Retina (tissue), 1 donor: ENCODE data around the gene WARS2.
"Not testable (repeated sequence)": the region's sequence is repeated elsewhere in the genome, so short reads cannot be mapped to it uniquely, and the experiment has no call there.

Experiments used
- DNase-seq: peaks from one replicate; pipeline ENCODE4 v3.0.0-alpha.2; 2016

The WARS2 gene

GRCh38 chr1:119140177-119141019 lies at the start of gene WARS2:
Gene WARS2, minus strand, starts transcription at chr1:119140653. Its CDS starts 9 bp downstream, at chr1:119140644.
- DNase-seq: peak; percentile 100

DNA sequence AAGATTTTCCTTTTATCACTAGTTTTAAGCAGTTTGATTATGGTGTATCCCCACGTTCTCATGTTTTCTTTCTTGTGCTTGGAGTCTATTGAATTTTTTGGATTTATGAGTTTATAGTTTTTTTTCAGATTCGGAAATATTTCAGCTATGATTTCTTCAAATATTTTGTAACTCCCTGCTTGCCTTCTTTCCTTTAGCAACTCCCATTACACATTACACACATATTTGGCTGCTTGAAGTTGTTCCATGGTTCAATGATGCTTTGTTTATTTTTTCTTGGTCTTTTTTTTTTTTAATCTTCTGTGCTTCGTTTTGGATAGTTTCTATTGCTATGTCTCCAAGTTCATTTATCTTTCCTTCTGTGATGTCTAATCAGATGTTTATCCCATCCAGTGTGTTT lies 48.5 kb upstream of the WARS2 start:
- no peak for DNase-seq

- DNase-seq: no peak
These were observed 47.0 kb upstream of the WARS2 start for GRCh38 chr1:119187416-119187815.

DNA sequence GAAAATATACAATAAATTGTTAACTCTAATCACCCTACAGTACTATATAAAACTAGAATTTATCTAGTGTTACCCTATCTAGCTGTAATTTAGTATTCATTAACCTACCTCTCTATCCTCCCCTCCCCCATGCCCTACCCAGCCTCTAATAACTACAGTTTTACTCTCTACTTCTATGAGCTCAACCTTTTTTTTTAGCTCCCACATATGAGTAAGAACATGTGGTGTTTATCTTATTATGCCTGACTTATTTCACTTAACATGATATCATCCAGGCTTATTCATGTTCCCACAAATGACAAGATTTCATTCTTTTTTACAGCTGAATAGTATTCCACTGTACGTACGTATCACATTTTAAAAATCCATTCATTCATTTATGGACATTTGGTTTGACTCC lies 46.0 kb upstream of the WARS2 start:
- no peak for DNase-seq

DNA sequence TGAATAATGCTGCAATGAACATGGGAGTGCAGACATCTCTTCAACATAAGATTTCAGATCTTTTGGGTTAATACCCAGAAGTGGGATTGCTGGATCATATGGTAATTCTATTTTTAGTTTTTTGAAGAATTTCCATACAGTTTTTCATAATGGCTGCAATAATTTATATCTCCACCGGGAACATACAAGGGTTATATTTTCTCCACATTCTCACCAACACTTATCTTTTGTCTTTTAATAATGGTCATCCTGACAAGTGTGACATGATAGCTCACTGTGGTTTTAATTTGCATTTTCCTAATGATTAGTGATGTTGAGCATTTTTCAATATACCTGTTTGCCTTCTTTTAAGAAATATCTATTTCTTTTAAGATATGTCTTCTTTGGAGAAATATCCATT lies 44.5 kb upstream of the WARS2 start:
- no peak for DNase-seq

GRCh38 chr1:119181218-119181617 lies 40.8 kb upstream of the WARS2 start:
- DNase-seq: no peak

DNA sequence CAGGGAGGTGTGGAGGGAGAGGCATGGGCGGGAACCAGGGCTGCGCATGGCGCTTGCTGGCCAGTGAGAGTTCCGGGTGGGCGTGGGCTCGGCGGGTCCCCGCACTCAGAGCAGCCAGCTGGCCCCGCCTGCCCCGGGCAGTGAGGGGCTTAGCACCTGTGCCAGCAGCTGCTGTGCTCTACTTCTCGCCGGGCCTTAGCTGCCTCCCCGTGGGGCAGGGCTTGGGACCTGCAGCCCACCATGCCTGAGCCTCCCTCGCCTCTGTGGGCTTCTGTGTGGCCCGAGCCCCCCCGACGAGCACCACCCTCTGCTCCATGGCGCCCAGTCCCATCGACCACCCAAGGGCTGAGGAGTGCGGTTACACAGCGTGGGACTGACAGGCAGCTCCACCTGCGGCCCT lies 38.6 kb upstream of the WARS2 start:
- no peak for DNase-seq

GRCh38 chr1:119172927-119173326 lies 32.5 kb upstream of the WARS2 start:
- DNase-seq: not testable (repeated sequence)

DNA sequence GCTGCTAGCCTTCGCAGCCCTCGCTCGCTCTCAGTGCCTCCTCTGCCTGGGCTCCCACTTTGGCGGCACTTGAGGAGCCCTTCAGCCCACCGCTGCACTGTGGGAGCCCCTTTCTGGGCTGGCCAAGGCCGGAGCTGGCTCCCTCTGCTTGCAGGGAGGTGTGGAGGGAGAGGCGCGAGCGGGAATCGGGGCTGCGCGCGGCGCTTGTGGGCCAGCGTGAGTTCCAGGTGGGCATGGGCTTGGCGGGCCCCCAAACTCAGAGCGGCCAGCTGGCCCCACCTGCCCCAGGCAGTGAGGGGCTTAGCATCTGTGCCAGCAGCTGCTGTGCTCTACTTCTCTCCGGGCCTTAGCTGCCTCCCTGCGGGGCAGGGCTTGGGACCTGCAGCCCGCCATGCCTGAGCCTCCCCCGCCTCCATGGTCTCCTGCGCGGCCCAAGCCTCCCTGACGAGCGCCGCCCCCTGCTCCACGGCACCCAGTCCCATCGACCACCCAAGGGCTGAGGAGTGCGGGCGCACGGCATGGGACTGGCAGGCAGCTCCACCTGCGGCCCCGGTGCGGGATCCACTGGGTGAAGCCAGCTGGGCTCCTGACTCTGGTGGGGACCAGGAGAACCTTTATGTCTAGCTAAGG lies 31.0 kb upstream of the WARS2 start:
- not testable (repeated sequence) for DNase-seq

GRCh38 chr1:119163396-119163795 lies 22.9 kb upstream of the WARS2 start:
- DNase-seq: no peak

- no peak for DNase-seq
These were observed 20.4 kb upstream of the WARS2 start for GRCh38 chr1:119160866-119161265.

- no peak for DNase-seq
These were observed 20.0 kb upstream of the WARS2 start for GRCh38 chr1:119160409-119160808.

GRCh38 chr1:119159966-119160365 lies 19.5 kb upstream of the WARS2 start:
- DNase-seq: no peak

DNA sequence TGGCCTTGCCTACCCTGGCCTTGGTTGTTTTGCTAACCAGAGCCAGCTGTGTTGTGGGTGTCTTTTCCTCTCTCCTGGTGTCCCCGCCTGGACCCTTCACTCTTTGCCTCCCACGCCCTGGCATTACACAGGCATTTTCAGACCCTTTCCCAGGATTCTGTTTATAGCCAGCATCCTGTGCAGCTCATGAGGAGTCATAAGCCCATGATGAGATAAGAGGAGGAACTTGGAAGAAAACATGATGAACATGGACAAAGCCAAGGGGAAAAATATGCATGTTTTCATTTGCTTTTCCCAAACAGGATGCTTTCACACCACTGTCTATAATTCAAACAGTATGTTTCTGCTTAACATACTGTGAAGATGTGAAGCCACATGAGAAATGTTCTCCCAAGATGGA lies 18.7 kb upstream of the WARS2 start:
- DNase-seq: no peak

DNA sequence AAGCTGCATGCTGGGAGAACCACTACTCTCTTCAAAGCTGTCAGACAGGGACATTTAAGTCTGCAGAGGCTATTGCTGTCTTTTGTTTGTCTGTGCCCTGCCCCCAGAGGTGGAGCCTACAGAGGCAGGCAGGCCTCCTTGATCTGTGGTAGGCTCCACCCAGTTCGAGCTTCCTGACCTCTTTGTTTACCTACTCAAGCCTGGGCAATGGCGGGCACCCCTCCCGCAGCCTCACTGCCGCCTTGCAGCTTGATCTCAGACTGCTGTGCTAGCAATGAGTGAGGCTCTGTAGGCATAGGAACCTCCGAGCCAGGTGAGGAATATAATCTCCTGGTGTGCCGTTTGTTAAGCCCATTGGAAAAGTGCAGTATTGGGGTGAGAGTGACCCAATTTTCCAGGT lies 16.3 kb upstream of the WARS2 start:
- not testable (repeated sequence) for DNase-seq

- DNase-seq: not testable (repeated sequence)
These were observed 14.6 kb upstream of the WARS2 start for GRCh38 chr1:119155069-119155468.

- no peak for DNase-seq
These were observed 9.7 kb upstream of the WARS2 start for GRCh38 chr1:119150150-119150549.

DNA sequence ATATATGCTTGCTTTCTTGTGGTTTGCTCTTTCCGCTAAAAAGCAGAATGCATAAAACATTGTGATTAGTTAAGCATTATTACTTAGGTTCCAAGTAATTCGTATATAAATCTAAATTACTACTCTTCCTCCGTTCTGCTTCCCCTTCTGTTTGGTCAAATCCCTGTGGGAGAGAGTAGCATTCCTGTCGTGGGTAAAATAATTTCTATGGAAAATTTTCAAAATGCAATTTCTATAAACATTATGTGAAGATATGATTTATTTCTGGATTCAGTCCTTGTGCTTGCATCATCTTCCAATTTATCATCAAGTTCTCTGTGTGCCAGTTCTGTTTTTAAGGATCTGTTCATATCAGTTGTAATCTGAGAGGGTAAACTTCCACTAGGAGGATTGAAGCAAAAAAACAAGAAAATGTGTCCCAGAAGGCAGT lies 7.2 kb upstream of the WARS2 start:
- no peak for DNase-seq

DNA sequence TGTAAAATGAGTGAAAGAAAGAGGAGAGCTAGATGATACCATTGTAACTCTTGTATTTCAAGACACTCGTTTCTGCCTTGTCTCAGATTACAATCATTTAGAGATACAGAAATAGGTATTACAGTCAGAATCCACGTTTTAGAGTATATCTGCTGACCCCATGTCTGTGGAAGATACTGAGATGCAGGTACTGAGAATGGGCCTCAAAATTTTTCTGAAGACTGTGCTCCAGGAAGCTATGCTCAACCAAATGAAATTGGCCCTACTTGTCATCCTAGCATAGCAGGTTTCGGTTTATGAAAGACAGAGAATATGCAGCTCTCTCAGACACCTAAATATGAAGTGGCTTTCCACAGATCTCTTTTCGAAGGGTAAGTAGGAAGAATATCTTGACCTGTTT lies 6.0 kb upstream of the WARS2 start:
- no peak for DNase-seq

DNA sequence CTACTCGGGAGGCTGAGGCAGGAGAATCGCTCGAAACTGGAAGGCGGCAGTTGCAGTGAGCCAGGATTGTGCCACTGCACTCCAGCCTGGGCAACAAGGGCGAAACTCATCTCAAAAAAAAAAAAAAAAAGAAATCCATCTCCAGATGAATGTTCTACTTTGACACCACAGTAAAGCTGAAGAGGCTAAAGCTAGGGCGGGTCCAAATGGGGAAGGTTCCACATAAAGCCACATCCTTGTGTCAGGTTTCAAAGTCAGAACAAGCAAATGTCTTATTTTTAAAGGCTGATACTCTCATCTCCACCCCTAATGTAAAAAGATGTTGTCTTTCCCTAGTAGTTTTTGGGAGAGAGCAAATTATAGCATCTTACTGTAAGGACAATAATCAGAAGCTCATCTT lies 4.4 kb upstream of the WARS2 start:
- no peak for DNase-seq

DNA sequence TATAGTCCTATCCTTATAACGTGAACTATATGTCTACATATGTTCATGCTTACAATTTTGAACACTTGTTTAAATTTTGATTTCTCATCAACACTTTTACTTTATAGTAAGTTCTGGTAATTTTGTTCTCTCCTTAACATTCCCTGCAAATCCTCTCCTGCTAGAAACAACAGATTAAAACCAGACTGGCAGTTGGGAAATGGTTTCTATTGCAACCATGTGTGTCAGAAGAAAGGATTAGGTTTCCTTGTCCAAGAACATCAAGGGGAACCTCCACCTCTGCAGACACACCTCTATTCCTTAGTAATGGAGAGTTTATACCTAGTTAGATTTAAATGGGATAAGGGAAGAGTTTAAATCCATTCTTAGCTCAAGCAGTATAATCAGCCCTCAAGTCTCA lies 3.3 kb upstream of the WARS2 start:
- no peak for DNase-seq

- no peak for DNase-seq
These were observed 1.2 kb upstream of the WARS2 start for GRCh38 chr1:119141660-119142059.

DNA sequence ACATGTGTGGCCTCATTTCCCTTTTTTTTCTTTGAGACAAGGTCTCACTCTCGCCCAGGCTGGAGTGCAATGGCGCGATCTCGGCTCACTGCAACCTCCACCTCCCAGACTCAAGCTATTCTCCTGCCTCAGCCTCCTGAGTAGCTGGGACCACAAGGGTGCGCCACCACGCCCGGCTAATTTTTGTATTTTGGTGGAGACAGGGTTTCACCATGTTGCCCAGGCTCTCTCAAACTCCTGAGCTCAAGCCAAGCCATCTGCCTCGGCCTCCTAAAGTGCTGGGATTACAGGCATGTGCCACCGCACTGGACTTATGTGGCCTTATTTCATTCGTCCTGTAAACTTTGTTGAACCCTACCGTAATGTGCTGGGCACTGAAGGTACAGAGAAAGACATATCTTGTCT lies 569 bp upstream of the WARS2 start:
- no peak for DNase-seq

DNA sequence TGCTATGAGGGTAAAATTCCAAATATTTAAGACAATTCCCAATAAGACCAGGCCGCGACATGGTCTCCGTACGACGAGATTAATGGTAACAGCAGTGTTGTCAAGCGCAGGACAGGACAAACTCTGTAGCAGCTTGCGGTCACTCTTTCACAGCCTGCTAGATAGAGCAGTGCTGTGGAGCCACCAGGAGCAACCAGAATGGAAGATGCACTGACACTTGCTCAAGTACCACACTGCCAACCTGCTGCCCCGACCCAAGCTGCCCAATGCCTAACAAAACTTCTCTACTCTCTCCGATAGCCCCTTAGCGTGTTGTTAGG lies 636 bp downstream of the WARS2 start:
- no peak for DNase-seq

DNA sequence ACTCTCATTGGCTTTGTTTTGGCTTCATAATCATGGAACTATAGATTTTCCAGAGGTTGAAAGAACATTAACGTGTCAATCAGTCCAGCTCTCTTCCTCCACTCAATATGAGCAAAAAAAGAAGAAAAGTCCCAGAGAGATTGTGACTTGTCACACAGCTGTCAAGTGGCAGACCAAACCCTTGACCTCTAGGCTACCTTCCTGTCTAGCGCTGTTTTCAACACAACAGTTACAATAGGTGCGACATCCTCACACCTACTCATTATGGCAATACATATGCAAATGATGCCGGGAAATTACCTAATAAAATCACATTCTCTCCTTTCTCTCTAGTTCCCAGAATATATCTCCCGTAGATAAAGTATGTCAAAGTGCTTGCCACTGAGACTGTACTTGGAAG lies 1.1 kb downstream of the WARS2 start:
- DNase-seq: no peak
